ENCODE results near the gene MILR1.

GRCh38 chr17:64442541-64442971 lies 6.4 kb upstream of the MILR1 start:
- TF ChIP-seq CTCF (IDR thresholded peaks at IDR 0.05; ENCODE audit: low read depth, low read length) (no peak), EZH2phosphoT487 (IDR thresholded peaks at IDR 0.05; ENCODE audit: low read depth) (no peak)
